Measurements from ENCODE around the gene TBC1D1.
A peak's percentile ranks its signal among the peaks of the same experiment; 100 is the strongest.

The TBC1D1 gene

GRCh38 chr4:38072578-38072977, 181.7 kb downstream of the TBC1D1 start:
- peak overlapping the region; percentile 70 for H3K27ac Mint-ChIP-seq
- H3K4me3 Mint-ChIP-seq = no peak overlapping the region
- no peaks in the 10 kb centered on the region for H3K9me3 Mint-ChIP-seq
- H3K36me3 Mint-ChIP-seq = peaks cover 69% of the 10 kb centered on the region
- peak; percentile 39 for DNase-seq
- CTCF ChIA-PET = interaction anchor here (0.7 to 1.2 kb wide), 3 partner anchors 11 to 130 kb away, joined by 3 to 5 read pairs (median 3); no protein-coding TSS in a partner anchor
- H3K4me1 Mint-ChIP-seq = peaks cover 54% of the 10 kb centered on the region
- no peaks in the 10 kb centered on the region for H3K27me3 Mint-ChIP-seq

GRCh38 chr4:38073596-38074234, 182.8 kb downstream of the TBC1D1 start:
- CTCF ChIA-PET = interaction anchor here (1.1 kb wide), 1 partner anchor 55 kb away, joined by 3 read pairs; no protein-coding TSS in a partner anchor
- Mint-ChIP-seq H3K36me3 (peaks cover 68% of the 10 kb centered on the region), H3K9me3 (no peaks in the 10 kb centered on the region), H3K27me3 (no peaks in the 10 kb centered on the region), H3K27ac (peak overlapping the region; percentile 19), H3K4me1 (peaks cover 55% of the 10 kb centered on the region), H3K4me3 (no peak overlapping the region)
- DNase-seq = no peak

- H3K4me3 Mint-ChIP-seq = no peak overlapping the region
- no peak for DNase-seq
- H3K4me1 Mint-ChIP-seq = peaks cover 42% of the 10 kb centered on the region
- peaks cover 71% of the 10 kb centered on the region for H3K36me3 Mint-ChIP-seq
- H3K9me3 Mint-ChIP-seq = no peaks in the 10 kb centered on the region
- CTCF ChIA-PET = no interaction called here
- no peak overlapping the region for H3K27ac Mint-ChIP-seq
- no peaks in the 10 kb centered on the region for H3K27me3 Mint-ChIP-seq
These were observed 184.7 kb downstream of the TBC1D1 start for GRCh38 chr4:38075370-38076152.

GRCh38 chr4:38076153-38076669, 185.3 kb downstream of the TBC1D1 start:
- no peak overlapping the region for H3K4me3 Mint-ChIP-seq
- CTCF ChIA-PET = interaction anchor here (0.5 kb wide), 1 partner anchor 108 kb away, joined by 3 read pairs; no protein-coding TSS in a partner anchor
- H3K4me1 Mint-ChIP-seq = peaks cover 36% of the 10 kb centered on the region
- DNase-seq = no peak
- no peaks in the 10 kb centered on the region for H3K9me3 Mint-ChIP-seq
- peaks cover 67% of the 10 kb centered on the region for H3K36me3 Mint-ChIP-seq
- H3K27ac Mint-ChIP-seq = no peak overlapping the region
- H3K27me3 Mint-ChIP-seq = no peaks in the 10 kb centered on the region

GRCh38 chr4:38077791-38078489, 187.1 kb downstream of the TBC1D1 start:
- H3K9me3 Mint-ChIP-seq = no peaks in the 10 kb centered on the region
- no peak overlapping the region for H3K27ac Mint-ChIP-seq
- CTCF ChIA-PET = interaction anchor here (0.8 to 1.7 kb wide), 2 partner anchors 9 to 102 kb away, joined by 4 to 8 read pairs; no protein-coding TSS in a partner anchor
- DNase-seq = no peak
- H3K4me1 Mint-ChIP-seq = peaks cover 20% of the 10 kb centered on the region
- no peaks in the 10 kb centered on the region for H3K27me3 Mint-ChIP-seq
- H3K36me3 Mint-ChIP-seq = peaks cover 65% of the 10 kb centered on the region
- no peak overlapping the region for H3K4me3 Mint-ChIP-seq

GRCh38 chr4:38078590-38079421, 187.9 kb downstream of the TBC1D1 start:
- Mint-ChIP-seq H3K9me3 (no peaks in the 10 kb centered on the region), H3K27me3 (no peaks in the 10 kb centered on the region), H3K36me3 (peaks cover 60% of the 10 kb centered on the region), H3K4me1 (peaks cover 17% of the 10 kb centered on the region), H3K27ac (peak overlapping the region; percentile 50), H3K4me3 (no peak overlapping the region)
- CTCF ChIA-PET = interaction anchor here (0.8 to 1.7 kb wide), 2 partner anchors 10 to 101 kb away, joined by 4 to 8 read pairs; no protein-coding TSS in a partner anchor
- no peak for DNase-seq

- Mint-ChIP-seq H3K4me3 (no peak overlapping the region), H3K9me3 (no peaks in the 10 kb centered on the region), H3K4me1 (peaks cover 15% of the 10 kb centered on the region), H3K36me3 (peaks cover 51% of the 10 kb centered on the region), H3K27ac (no peak overlapping the region), H3K27me3 (no peaks in the 10 kb centered on the region)
- no peak for DNase-seq
- CTCF ChIA-PET = no interaction called here
These were observed 189.4 kb downstream of the TBC1D1 start for GRCh38 chr4:38080061-38080974.

GRCh38 chr4:38082021-38082420, 191.1 kb downstream of the TBC1D1 start:
- no peak for DNase-seq
- H3K27me3 Mint-ChIP-seq = no peaks in the 10 kb centered on the region
- H3K36me3 Mint-ChIP-seq = peaks cover 42% of the 10 kb centered on the region
- no peak overlapping the region for H3K4me3 Mint-ChIP-seq
- H3K4me1 Mint-ChIP-seq = peaks cover 10% of the 10 kb centered on the region
- no peaks in the 10 kb centered on the region for H3K9me3 Mint-ChIP-seq
- H3K27ac Mint-ChIP-seq = no peak overlapping the region
- CTCF ChIA-PET = interaction anchor here (1.0 to 1.3 kb wide), 3 partner anchors 8 to 20 kb away, joined by 3 to 4 read pairs (median 3); no protein-coding TSS in a partner anchor

GRCh38 chr4:38082424-38083385, 191.8 kb downstream of the TBC1D1 start:
- H3K4me1 Mint-ChIP-seq = peaks cover 10% of the 10 kb centered on the region
- no peaks in the 10 kb centered on the region for H3K9me3 Mint-ChIP-seq
- H3K36me3 Mint-ChIP-seq = peaks cover 42% of the 10 kb centered on the region
- DNase-seq = no peak
- H3K27me3 Mint-ChIP-seq = no peaks in the 10 kb centered on the region
- no peak overlapping the region for H3K4me3 Mint-ChIP-seq
- CTCF ChIA-PET = interaction anchor here (1.0 to 1.3 kb wide), 3 partner anchors 8 to 21 kb away, joined by 3 to 4 read pairs (median 3); no protein-coding TSS in a partner anchor
- peak overlapping the region; percentile 12 for H3K27ac Mint-ChIP-seq

- no peak for DNase-seq
- Mint-ChIP-seq H3K27ac (no peak overlapping the region), H3K4me3 (no peak overlapping the region), H3K4me1 (peaks cover under 1% of the 10 kb centered on the region), H3K9me3 (no peaks in the 10 kb centered on the region), H3K27me3 (no peaks in the 10 kb centered on the region), H3K36me3 (peaks cover 35% of the 10 kb centered on the region)
- CTCF ChIA-PET = interaction anchor here (1.2 kb wide), 1 partner anchor 16 kb away, joined by 4 read pairs; no protein-coding TSS in a partner anchor
These were observed 194.2 kb downstream of the TBC1D1 start for GRCh38 chr4:38084877-38085711.

GRCh38 chr4:38085751-38086150, 194.9 kb downstream of the TBC1D1 start:
- H3K27me3 Mint-ChIP-seq = no peaks in the 10 kb centered on the region
- H3K4me3 Mint-ChIP-seq = no peak overlapping the region
- peaks cover 36% of the 10 kb centered on the region for H3K36me3 Mint-ChIP-seq
- no peak overlapping the region for H3K27ac Mint-ChIP-seq
- H3K4me1 Mint-ChIP-seq = peaks cover 7% of the 10 kb centered on the region
- CTCF ChIA-PET = interaction anchor here (1.2 kb wide), 1 partner anchor 16 kb away, joined by 4 read pairs; no protein-coding TSS in a partner anchor
- DNase-seq = no peak
- no peaks in the 10 kb centered on the region for H3K9me3 Mint-ChIP-seq

Measured in activated naive CD4-positive, alpha-beta T cell treated with anti-CD3 and anti-CD28 coated beads, Interleukin-2, amount 10 ng/mL, durations not matched to agents 7 days and 5 days (primary cell).